SIG-M5 (cell line): Measurements from ENCODE around the gene ADAM19.
"Not testable (repeated sequence)": the region's sequence is repeated elsewhere in the genome, so short reads cannot be mapped to it uniquely, and the experiment has no call there.

ENCODE experiments used
- DNase-seq: peaks from one replicate; lab custom pipeline; 2025; lab: John Stamatoyannopoulos, UW

ADAM19 gene

GRCh38 chr5:157460921-157461792 lies 114.4 kb downstream of the ADAM19 start:
- DNase-seq: no peak

GRCh38 chr5:157459715-157460599 lies 115.6 kb downstream of the ADAM19 start, which contains the start of gene NIPAL4:
TSS of gene NIPAL4 (plus strand) at chr5:157460213. CDS start at chr5:157460321, 108 bp downstream.
- no peak for DNase-seq

GRCh38 chr5:157458835-157459234 lies 116.7 kb downstream of the ADAM19 start:
- DNase-seq: no peak

- DNase-seq: no peak
These were observed 118.2 kb downstream of the ADAM19 start for GRCh38 chr5:157457391-157457790.

GRCh38 chr5:157456301-157456700 lies 119.3 kb downstream of the ADAM19 start:
- no peak for DNase-seq

GRCh38 chr5:157455057-157455456 lies 120.5 kb downstream of the ADAM19 start:
- DNase-seq: no peak

- no peak for DNase-seq
These were observed 121.3 kb downstream of the ADAM19 start for GRCh38 chr5:157454273-157454672.

GRCh38 chr5:157451806-157452205 lies 123.8 kb downstream of the ADAM19 start:
- DNase-seq: no peak

GRCh38 chr5:157450024-157450423 lies 125.6 kb downstream of the ADAM19 start:
- no peak for DNase-seq

GRCh38 chr5:157449011-157449723 lies 126.4 kb downstream of the ADAM19 start:
- DNase-seq: no peak

GRCh38 chr5:157447201-157447637 lies 128.4 kb downstream of the ADAM19 start:
- no peak for DNase-seq

- no peak for DNase-seq
These were observed 129.1 kb downstream of the ADAM19 start for GRCh38 chr5:157446412-157446935.

GRCh38 chr5:157445745-157446411 lies 129.7 kb downstream of the ADAM19 start:
- DNase-seq: no peak

GRCh38 chr5:157444224-157444623 lies 131.4 kb downstream of the ADAM19 start:
- DNase-seq: no peak

- DNase-seq: no peak
These were observed 132.5 kb downstream of the ADAM19 start for GRCh38 chr5:157443041-157443549.

- DNase-seq: no peak
These were observed 141.5 kb downstream of the ADAM19 start for GRCh38 chr5:157434096-157434495.

GRCh38 chr5:157431544-157432200 lies 143.9 kb downstream of the ADAM19 start:
- peak; percentile 15 for DNase-seq

GRCh38 chr5:157429920-157430319 lies 145.7 kb downstream of the ADAM19 start:
- not testable (repeated sequence) for DNase-seq
